Neural crest cell (in vitro differentiated cells): ENCODE results near the gene PGAP6. TPM values are rescaled to one million over a fixed set of nuclear protein-coding genes. Genes with fewer than 3 reads are reported as not detected.
A peak's percentile ranks its signal among the peaks of the same experiment; 100 is the strongest.

Experiments used
- DNase-seq: peaks from one replicate; pipeline ENCODE4 v3.0.0; 2021; ENCODE audit warnings: low read depth, mixed read lengths, low spot score
- H3K27ac Mint-ChIP-seq: one replicate; pipeline ENCODE4 v1.8.0; 2021; ENCODE audit warnings: mild to moderate bottlenecking, mixed read lengths; ENCODE audit not compliant: unreplicated experiment
- H3K27me3 Mint-ChIP-seq: 2 replicates; pipeline ENCODE4 v1.8.0; 2021; ENCODE audit warnings: low read depth, mild to moderate bottlenecking, mixed read lengths
- H3K36me3 Mint-ChIP-seq: 2 replicates; pipeline ENCODE4 v1.8.0; 2021; ENCODE audit warnings: low read depth, mild to moderate bottlenecking, mixed read lengths
- H3K4me1 Mint-ChIP-seq: 2 replicates; pipeline ENCODE4 v1.8.0; 2021; ENCODE audit warnings: mixed read lengths
- H3K4me3 Mint-ChIP-seq: one replicate; pipeline ENCODE4 v1.8.0; 2021; ENCODE audit warnings: mild to moderate bottlenecking, mixed read lengths
- H3K9me3 Mint-ChIP-seq: 2 replicates; pipeline ENCODE4 v1.8.0; 2021; ENCODE audit warnings: mixed read lengths
- total RNA-seq: library from RNA; stranded (reverse); gene quantifications from 2 replicates; pipeline ENCODE4 v1.2.1, GENCODE V29; 2021
- TF ChIP-seq, protein P1 (sequence below): fragments of 200-600 bp; sonication (generic); conservative IDR thresholded peaks from 2 replicates; pipeline ENCODE4 v1.5.0; 2021; ENCODE audit warnings: antibody characterized with exemption, mild to moderate bottlenecking

Gene PGAP6
- total RNA-seq, 1 donor from 2014 or later, result 62.0 TPM

GRCh38 chr16:330741-331140 lies 51.0 kb downstream of the PGAP6 start:
- H3K27me3 Mint-ChIP-seq, result no peaks in the 10 kb centered on the region
- no peaks in the 10 kb centered on the region for H3K9me3 Mint-ChIP-seq
- peaks cover 36% of the 10 kb centered on the region for H3K4me1 Mint-ChIP-seq
- no peak overlapping the region for H3K27ac Mint-ChIP-seq
- no peak overlapping the region for H3K4me3 Mint-ChIP-seq
- no peak for DNase-seq
- TF ChIP-seq, protein P1, sequence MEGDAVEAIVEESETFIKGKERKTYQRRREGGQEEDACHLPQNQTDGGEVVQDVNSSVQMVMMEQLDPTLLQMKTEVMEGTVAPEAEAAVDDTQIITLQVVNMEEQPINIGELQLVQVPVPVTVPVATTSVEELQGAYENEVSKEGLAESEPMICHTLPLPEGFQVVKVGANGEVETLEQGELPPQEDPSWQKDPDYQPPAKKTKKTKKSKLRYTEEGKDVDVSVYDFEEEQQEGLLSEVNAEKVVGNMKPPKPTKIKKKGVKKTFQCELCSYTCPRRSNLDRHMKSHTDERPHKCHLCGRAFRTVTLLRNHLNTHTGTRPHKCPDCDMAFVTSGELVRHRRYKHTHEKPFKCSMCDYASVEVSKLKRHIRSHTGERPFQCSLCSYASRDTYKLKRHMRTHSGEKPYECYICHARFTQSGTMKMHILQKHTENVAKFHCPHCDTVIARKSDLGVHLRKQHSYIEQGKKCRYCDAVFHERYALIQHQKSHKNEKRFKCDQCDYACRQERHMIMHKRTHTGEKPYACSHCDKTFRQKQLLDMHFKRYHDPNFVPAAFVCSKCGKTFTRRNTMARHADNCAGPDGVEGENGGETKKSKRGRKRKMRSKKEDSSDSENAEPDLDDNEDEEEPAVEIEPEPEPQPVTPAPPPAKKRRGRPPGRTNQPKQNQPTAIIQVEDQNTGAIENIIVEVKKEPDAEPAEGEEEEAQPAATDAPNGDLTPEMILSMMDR, result no peak
- peaks cover 3% of the 10 kb centered on the region for H3K36me3 Mint-ChIP-seq

- Mint-ChIP-seq H3K4me1 (peaks cover 10% of the 10 kb centered on the region), H3K9me3 (no peaks in the 10 kb centered on the region), H3K27me3 (no peaks in the 10 kb centered on the region), H3K27ac (peak overlapping the region; percentile 71), H3K4me3 (no peak overlapping the region), H3K36me3 (no peaks in the 10 kb centered on the region)
- TF ChIP-seq, protein P1, result no peak
- no peak for DNase-seq
Measured at GRCh38 chr16:325375-326145, 56.2 kb downstream of the PGAP6 start.

DNA sequence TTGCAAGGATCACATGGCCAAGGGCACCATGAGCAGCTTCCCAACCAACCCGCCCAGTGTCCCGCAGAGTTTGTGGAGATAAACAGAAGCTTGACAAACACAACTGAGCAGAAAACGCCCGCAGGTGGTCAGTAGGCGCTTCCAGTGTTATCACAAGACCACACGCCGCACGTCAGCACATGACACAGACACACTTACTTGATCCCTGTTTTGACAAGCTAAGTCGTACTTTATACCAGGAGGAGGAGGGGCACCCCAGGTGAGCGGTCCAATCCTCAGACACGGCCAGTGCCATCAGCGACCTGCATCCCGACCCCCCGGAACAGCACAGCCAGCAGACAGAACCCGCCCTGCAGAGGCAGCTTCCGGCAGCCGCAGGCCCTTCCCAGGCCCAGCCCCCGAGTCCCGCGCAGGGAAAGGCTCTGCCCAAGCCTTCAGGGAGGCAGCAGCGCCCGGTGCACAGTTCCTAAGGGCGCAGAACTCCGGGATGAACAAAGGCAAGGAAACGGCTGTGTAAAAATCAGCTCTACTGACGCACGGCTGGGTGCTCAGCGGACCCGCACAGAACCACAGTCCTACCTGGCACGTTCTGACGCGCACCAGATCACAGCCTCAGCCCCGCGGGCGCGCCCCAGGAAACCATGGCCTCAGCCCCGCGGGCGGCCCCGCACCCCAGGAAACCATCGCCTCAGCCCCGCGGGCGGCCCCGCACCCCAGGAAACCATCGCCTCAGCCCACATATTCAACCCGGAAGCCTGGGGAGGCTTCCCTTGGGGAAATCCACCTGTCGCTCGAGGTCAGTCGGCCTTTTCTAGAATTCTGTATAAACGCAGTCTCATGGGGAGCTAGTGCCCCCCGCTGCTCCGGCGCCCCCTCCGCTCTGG lies 57.1 kb downstream of the PGAP6 start:
- Mint-ChIP-seq H3K9me3 (no peaks in the 10 kb centered on the region), H3K27ac (peak overlapping the region; percentile 71)

DNA sequence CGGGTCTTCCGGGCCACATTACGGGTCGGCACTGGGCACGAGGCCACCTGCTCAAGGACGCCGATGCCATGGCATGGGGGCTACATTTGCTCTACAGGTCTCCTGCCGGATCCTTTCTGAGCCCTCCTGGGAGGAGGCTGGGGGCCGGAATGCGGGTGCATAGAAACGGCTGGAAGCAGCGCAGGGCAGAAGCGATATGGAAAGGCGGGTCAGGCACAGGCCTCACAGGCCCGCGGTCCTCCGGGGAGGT lies 57.7 kb downstream of the PGAP6 start:
- TF ChIP-seq, protein P1, result no peak
- H3K4me3 Mint-ChIP-seq, result no peak overlapping the region
- H3K27ac Mint-ChIP-seq, result no peak overlapping the region
- no peaks in the 10 kb centered on the region for H3K36me3 Mint-ChIP-seq
- H3K27me3 Mint-ChIP-seq, result no peaks in the 10 kb centered on the region
- peaks cover 6% of the 10 kb centered on the region for H3K4me1 Mint-ChIP-seq
- DNase-seq, result no peak
- H3K9me3 Mint-ChIP-seq, result no peaks in the 10 kb centered on the region

More for the DNA sequence above, 57.1 kb downstream of the PGAP6 start:
- no peak overlapping the region for H3K4me3 Mint-ChIP-seq
- no peaks in the 10 kb centered on the region for H3K27me3 Mint-ChIP-seq
- TF ChIP-seq, protein P1, result no peak
- H3K4me1 Mint-ChIP-seq, result peaks cover 5% of the 10 kb centered on the region
- no peaks in the 10 kb centered on the region for H3K36me3 Mint-ChIP-seq
- DNase-seq, result no peak

- no peak overlapping the region for H3K4me3 Mint-ChIP-seq
- no peaks in the 10 kb centered on the region for H3K27me3 Mint-ChIP-seq
- TF ChIP-seq, protein P1, result no peak
- DNase-seq, result no peak
- no peaks in the 10 kb centered on the region for H3K9me3 Mint-ChIP-seq
- no peaks in the 10 kb centered on the region for H3K36me3 Mint-ChIP-seq
- H3K27ac Mint-ChIP-seq, result no peak overlapping the region
- peaks cover 20% of the 10 kb centered on the region for H3K4me1 Mint-ChIP-seq
Measured at GRCh38 chr16:322476-323143, 59.2 kb downstream of the PGAP6 start.
